A549 treated with ZK216348 at 1 μM for 4 hours (cell line): Measurements from ENCODE around the gene RXFP2. TPM values are rescaled to one million over a fixed set of nuclear protein-coding genes. Genes with fewer than 3 reads are reported as not detected.

Experiments used
- total RNA-seq: library from RNA; stranded (reverse); fragments of 200-300 nt; extraction: Qiagen RNA extraction; gene quantifications from 5 replicates; pipeline ENCODE4 v1.2.3, GENCODE V29; 2022; ENCODE audit warnings: low read depth

The RXFP2 gene, protein sequence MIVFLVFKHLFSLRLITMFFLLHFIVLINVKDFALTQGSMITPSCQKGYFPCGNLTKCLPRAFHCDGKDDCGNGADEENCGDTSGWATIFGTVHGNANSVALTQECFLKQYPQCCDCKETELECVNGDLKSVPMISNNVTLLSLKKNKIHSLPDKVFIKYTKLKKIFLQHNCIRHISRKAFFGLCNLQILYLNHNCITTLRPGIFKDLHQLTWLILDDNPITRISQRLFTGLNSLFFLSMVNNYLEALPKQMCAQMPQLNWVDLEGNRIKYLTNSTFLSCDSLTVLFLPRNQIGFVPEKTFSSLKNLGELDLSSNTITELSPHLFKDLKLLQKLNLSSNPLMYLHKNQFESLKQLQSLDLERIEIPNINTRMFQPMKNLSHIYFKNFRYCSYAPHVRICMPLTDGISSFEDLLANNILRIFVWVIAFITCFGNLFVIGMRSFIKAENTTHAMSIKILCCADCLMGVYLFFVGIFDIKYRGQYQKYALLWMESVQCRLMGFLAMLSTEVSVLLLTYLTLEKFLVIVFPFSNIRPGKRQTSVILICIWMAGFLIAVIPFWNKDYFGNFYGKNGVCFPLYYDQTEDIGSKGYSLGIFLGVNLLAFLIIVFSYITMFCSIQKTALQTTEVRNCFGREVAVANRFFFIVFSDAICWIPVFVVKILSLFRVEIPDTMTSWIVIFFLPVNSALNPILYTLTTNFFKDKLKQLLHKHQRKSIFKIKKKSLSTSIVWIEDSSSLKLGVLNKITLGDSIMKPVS
- total RNA-seq: not detected in 5 replicates

DNA sequence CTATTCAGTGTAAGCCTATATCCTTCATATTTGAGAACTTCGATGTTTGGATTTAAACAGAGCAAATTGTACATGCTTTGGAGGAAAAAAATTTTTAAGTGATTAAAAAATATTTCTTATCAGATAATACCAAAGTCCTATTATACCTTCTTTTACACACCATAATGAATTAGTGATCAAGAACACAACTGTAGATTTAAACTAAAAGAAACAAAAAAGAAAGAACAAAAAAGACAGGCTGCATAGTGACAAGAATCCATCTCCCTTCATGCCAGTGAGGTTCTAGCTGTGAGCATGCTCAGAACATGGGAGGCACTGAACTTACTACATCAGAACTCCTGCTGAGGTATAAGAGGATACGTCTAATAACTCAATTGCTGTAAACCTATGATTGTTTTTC lies at the start of gene RXFP2:
Gene RXFP2 (plus strand): TSS at position 301 of the 400 bp plus-strand sequence. CDS start 87 bp downstream, at position 388.

